Measurements from ENCODE around the gene CYB561D1. TPM values are rescaled to one million over a fixed set of nuclear protein-coding genes. Genes with fewer than 3 reads are reported as not detected.

CYB561D1 gene
- total and polyA plus RNA-seq, 2 experiments from 2014 or later = 5.9 to 9.6 TPM

DNA sequence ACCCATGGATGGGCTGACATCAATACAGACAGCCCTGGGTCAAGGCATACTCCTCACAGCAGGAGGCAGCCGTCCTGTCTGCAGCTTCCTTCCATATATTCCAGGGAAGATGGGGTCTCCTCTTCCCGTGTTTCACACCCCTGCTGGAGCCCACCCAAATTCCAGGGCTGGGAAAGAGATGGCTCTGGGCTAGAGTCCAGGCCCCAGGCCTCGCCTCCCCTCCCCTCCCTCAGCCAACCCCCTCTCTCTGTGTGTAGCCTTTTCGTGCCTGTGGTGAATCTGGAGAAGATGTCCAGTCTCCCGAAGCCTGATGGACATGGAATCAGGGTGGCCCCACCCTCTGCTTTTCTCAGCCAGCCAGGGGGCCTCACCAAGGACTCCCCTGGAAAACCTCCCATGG, 6.6 kb upstream of the CYB561D1 start:
- Histone ChIP-seq H3K79me2 (ENCODE audit: insufficient read depth) (0 out of 2 replicates have a peak, but pooled peaks cover 7% of the 10 kb centered on the region), H3K4me1 (ENCODE audit: insufficient read depth) (peaks cover 7% of the 10 kb centered on the region; the same call in 1 of the 2 replicates), H3K27me3 (replicated peaks; ENCODE audit: insufficient read depth) (no peaks in the 10 kb centered on the region), H3K9me2 (ENCODE audit: insufficient read depth) (no peaks in the 10 kb centered on the region), H3K9ac (no peak overlapping the region), H2AFZ (no peak overlapping the region), H3K4me3 (no peak overlapping the region), H3K4me2 (ENCODE audit: unreplicated experiment) (no peak overlapping the region), H3F3A (ENCODE audit: insufficient read depth) (no peaks in the 10 kb centered on the region), H3K27ac (no peak overlapping the region), H4K20me1 (ENCODE audit: insufficient read depth) (no peaks in the 10 kb centered on the region), H3K9me3 (ENCODE audit: low read depth) (no peaks in the 10 kb centered on the region), H3K36me3 (ENCODE audit: low read depth) (no peaks in the 10 kb centered on the region)
- in situ Hi-C loops (cut with MboI) = no loop called here
- DNase-seq = no peak
- WGBS, 2 experiments (ENCODE audit: low coverage in 1 of 2, low lambda C conversion rate in 2 of 2, missing lambda C conversion rate in 2 of 2) = 73 to 86% methylated on average over 3 to 5 of the region's 5 CpGs
- TF ChIP-seq EZH2 (IDR thresholded peaks at IDR 0.05; ENCODE audit: insufficient read depth, poor library complexity, severe bottlenecking) (no peak), EZH2phosphoT487 (IDR thresholded peaks at IDR 0.05; ENCODE audit: insufficient read depth, low read depth) (no peak)

DNA sequence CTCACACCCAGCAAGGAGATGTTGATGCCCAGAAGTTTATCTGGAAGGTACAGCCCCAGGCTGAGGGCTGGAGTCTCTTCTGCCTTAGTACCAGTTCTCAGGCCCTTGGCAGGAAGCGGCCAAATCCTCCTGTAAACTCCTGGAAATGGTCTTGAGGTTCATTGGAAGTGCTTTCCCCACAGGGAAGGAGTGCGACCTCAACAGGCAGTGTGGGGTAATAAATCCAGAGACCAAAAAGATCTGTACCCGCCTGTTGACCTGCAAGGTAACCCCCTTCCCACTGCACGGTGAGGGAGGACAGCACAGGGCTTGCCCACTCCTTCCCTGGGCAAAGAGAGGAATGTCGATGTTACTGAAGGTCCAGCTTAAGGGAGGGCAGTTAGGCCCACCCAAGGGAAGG, 5.7 kb upstream of the CYB561D1 start:
- no peaks in the 10 kb centered on the region for H4K20me1 ChIP-seq (ENCODE audit: insufficient read depth)
- no peak for DNase-seq
- H3K27ac ChIP-seq = no peak overlapping the region
- H2AFZ ChIP-seq = no peak overlapping the region
- H3K27me3 ChIP-seq (replicated peaks; ENCODE audit: insufficient read depth) = no peaks in the 10 kb centered on the region
- in situ Hi-C loops (cut with MboI) = no loop called here
- H3K9me3 ChIP-seq (ENCODE audit: low read depth) = no peaks in the 10 kb centered on the region
- no peaks in the 10 kb centered on the region for H3K9me2 ChIP-seq (ENCODE audit: insufficient read depth)
- H3K36me3 ChIP-seq (ENCODE audit: low read depth) = no peaks in the 10 kb centered on the region
- H3K79me2 ChIP-seq (ENCODE audit: insufficient read depth) = 0 out of 2 replicates have a peak, but pooled peaks cover 7% of the 10 kb centered on the region
- peaks cover 13% of the 10 kb centered on the region for H3K4me1 ChIP-seq (ENCODE audit: insufficient read depth)
- no peak for TF ChIP-seq EZH2phosphoT487 (IDR thresholded peaks at IDR 0.05; ENCODE audit: insufficient read depth, low read depth)
- TF ChIP-seq EZH2 (IDR thresholded peaks at IDR 0.05; ENCODE audit: insufficient read depth, poor library complexity, severe bottlenecking) = no peak
- H3K9ac ChIP-seq = no peak overlapping the region
- H3K4me2 ChIP-seq (ENCODE audit: unreplicated experiment) = no peak overlapping the region
- WGBS, 2 experiments (ENCODE audit: low coverage in 1 of 2, low lambda C conversion rate in 2 of 2, missing lambda C conversion rate in 2 of 2) = 62 to 64% methylated on average over 5 of the region's 5 CpGs
- H3F3A ChIP-seq (ENCODE audit: insufficient read depth) = no peaks in the 10 kb centered on the region
- no peak overlapping the region for H3K4me3 ChIP-seq

DNA sequence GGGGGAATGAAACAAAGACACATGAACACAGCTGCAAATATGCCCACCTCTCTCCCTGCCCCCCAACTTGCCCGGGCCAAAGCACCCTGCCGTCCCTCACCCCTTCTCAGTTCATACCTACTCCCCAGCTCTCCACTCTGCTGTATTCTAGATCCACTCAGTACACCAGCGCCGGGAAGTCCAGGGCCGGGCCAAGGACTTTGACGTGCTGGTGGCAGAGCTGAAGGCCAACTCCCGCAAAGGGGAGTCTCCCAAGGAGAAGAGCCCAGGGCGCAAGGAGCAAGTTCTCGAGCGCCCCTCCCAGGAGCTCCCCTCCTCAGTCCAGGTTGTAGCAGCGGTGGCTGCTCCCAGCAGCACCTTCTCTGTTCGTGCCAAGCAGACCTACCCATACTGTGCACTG, 5.2 kb upstream of the CYB561D1 start:
- in situ Hi-C loops (cut with MboI) = no loop called here
- WGBS, 2 experiments (ENCODE audit: low coverage in 1 of 2, low lambda C conversion rate in 2 of 2, missing lambda C conversion rate in 2 of 2) = 90 to 94% methylated on average over 12 of the region's 12 CpGs
- Histone ChIP-seq H3K4me1 (ENCODE audit: insufficient read depth) (peaks cover 13% of the 10 kb centered on the region), H4K20me1 (ENCODE audit: insufficient read depth) (no peaks in the 10 kb centered on the region), H3K36me3 (ENCODE audit: low read depth) (no peaks in the 10 kb centered on the region), H3F3A (ENCODE audit: insufficient read depth) (no peaks in the 10 kb centered on the region), H3K4me2 (ENCODE audit: unreplicated experiment) (no peak overlapping the region), H3K9me2 (ENCODE audit: insufficient read depth) (no peaks in the 10 kb centered on the region), H3K4me3 (no peak overlapping the region), H3K9ac (no peak overlapping the region), H3K27ac (no peak overlapping the region), H3K79me2 (ENCODE audit: insufficient read depth) (0 out of 2 replicates have a peak, but pooled peaks cover 7% of the 10 kb centered on the region), H3K27me3 (replicated peaks; ENCODE audit: insufficient read depth) (no peaks in the 10 kb centered on the region), H2AFZ (no peak overlapping the region), H3K9me3 (ENCODE audit: low read depth) (no peaks in the 10 kb centered on the region)
- TF ChIP-seq EZH2phosphoT487 (IDR thresholded peaks at IDR 0.05; ENCODE audit: insufficient read depth, low read depth) (no peak), EZH2 (IDR thresholded peaks at IDR 0.05; ENCODE audit: insufficient read depth, poor library complexity, severe bottlenecking) (no peak)
- no peak for DNase-seq

DNA sequence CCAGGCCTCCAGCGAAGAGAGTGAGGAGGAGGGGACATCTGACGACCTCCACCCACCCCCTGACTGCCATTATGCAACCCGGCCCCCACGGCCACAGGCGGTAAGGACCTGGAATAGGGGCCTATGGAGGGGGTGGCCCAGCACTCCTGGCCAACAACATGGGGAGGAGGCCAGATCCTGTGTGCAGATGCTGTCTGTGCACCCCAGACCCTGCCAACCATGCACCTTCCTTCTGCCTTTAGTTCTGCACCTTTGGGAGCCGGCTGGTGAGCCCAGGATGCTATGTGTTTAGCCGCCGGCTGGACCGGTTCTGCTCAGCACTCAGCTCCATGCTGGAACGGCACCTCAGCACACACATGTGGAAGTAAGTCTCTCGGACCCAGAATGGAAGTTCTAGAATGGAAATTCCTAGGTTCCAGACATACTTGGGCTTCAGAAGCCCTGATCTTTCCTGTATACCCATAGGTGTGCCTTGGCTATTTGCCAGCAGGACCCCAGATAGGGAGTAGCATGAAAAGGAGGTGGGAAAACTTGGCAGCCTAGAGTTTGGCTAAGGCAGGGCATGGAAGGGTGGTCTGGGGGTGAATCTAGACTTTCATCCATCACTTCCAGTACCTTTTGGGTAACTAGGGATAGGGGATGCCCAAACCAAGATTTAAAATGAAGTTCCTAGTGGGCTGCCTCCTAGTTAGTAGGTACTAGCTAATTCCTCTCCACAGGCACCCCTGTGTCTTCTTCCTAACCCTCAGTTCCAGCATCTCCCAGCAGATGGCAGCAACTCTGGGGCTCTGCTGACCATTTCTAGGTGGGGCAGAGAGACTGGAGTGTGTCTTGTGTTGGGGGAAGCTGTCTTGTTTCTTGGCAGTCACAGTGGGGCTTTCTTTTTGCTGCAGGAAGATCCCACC, 3.6 kb upstream of the CYB561D1 start:
- peaks cover 12% of the 10 kb centered on the region for H3K79me2 ChIP-seq (ENCODE audit: insufficient read depth)
- no peaks in the 10 kb centered on the region for H3K27me3 ChIP-seq (replicated peaks; ENCODE audit: insufficient read depth)
- no peaks in the 10 kb centered on the region for H3K36me3 ChIP-seq (ENCODE audit: low read depth)
- no peak overlapping the region for H2AFZ ChIP-seq
- no peaks in the 10 kb centered on the region for H3F3A ChIP-seq (ENCODE audit: insufficient read depth)
- TF ChIP-seq EZH2 (IDR thresholded peaks at IDR 0.05; ENCODE audit: insufficient read depth, poor library complexity, severe bottlenecking) (no peak), EZH2phosphoT487 (IDR thresholded peaks at IDR 0.05; ENCODE audit: insufficient read depth, low read depth) (no peak)
- H4K20me1 ChIP-seq (ENCODE audit: insufficient read depth) = no peaks in the 10 kb centered on the region
- peak; percentile 78 for DNase-seq
- H3K9ac ChIP-seq = no peak overlapping the region
- H3K4me2 ChIP-seq (ENCODE audit: unreplicated experiment) = no peak overlapping the region
- WGBS, 2 experiments (ENCODE audit: low coverage in 1 of 2, low lambda C conversion rate in 2 of 2, missing lambda C conversion rate in 2 of 2) = 60 to 63% methylated on average over 11 of the region's 11 CpGs
- H3K9me2 ChIP-seq (ENCODE audit: insufficient read depth) = no peaks in the 10 kb centered on the region
- in situ Hi-C loops (cut with MboI) = loop anchor here (5.0 kb wide), 1 partner anchor 42 kb away; no protein-coding TSS in a partner anchor
- no peak overlapping the region for H3K27ac ChIP-seq
- peaks cover 5% of the 10 kb centered on the region for H3K4me1 ChIP-seq (ENCODE audit: insufficient read depth)
- no peak overlapping the region for H3K4me3 ChIP-seq
- H3K9me3 ChIP-seq (ENCODE audit: low read depth) = no peaks in the 10 kb centered on the region

All from GM23248 (cell line).